PC-9 (cell line): ENCODE results near the gene DOLK. TPM values are rescaled to one million over a fixed set of nuclear protein-coding genes. Genes with fewer than 3 reads are reported as not detected.
A peak's percentile ranks its signal among the peaks of the same experiment; 100 is the strongest.

ENCODE experiments used
- BruUV-seq: library from RNA; stranded (reverse); fragments of 400-500 nt; replicated peaks from 2 replicates; lab custom pipeline; 2021; lab: Mats Ljungman, UMichigan
- CTCF ChIA-PET: fragments of 300-600 bp; sonication (Branson Sonifier 250); formaldehyde crosslinking; loops from one replicate; lab custom pipeline; 2022; ENCODE audit warnings: antibody characterized with exemption; lab: Charles Lee
- POLR2A ChIA-PET: fragments of 300-600 bp; sonication (Branson Sonifier 250); formaldehyde crosslinking; loops from one replicate; lab custom pipeline; 2022; ENCODE audit warnings: antibody characterized with exemption; ENCODE audit not compliant: unreplicated experiment; lab: Charles Lee
- DNase-seq, 2 experiments: peaks; one replicate each; pipeline versions ENCODE4 v3.0.0 to v3.0.0-alpha.2; 2015 to 2022; ENCODE audit warnings: mixed read lengths in 1 of 2
- H2AFZ ChIP-seq: fragments of 200-600 bp; sonication (generic); 2 replicates; pipeline ENCODE4 v1.8.1; 2017; ENCODE audit warnings: antibody characterized with exemption
- H3F3A ChIP-seq: fragments of 200-600 bp; sonication (generic); 2 replicates; pipeline ENCODE4 v1.8.1; 2017; ENCODE audit warnings: antibody characterized with exemption, mild to moderate bottlenecking, low read depth; ENCODE audit not compliant: insufficient read depth
- H3K27ac ChIP-seq: fragments of 200-600 bp; sonication (generic); 2 replicates; pipeline ENCODE4 v1.6.1; 2016; ENCODE audit warnings: mixed run types
- H3K27me3 ChIP-seq: fragments of 200-600 bp; sonication (generic); 2 replicates; pipeline ENCODE4 v1.6.1; 2016; ENCODE audit warnings: low read depth, mixed run types; ENCODE audit not compliant: insufficient read depth
- H3K36me3 ChIP-seq: fragments of 200-600 bp; sonication (generic); 2 replicates; pipeline ENCODE4 v1.6.1; 2016; ENCODE audit warnings: low read depth, mixed run types
- H3K4me1 ChIP-seq: fragments of 200-600 bp; sonication (generic); replicated peaks from 2 replicates; pipeline ENCODE4 v1.6.1; 2016; ENCODE audit warnings: mixed run types; ENCODE audit not compliant: insufficient read depth
- H3K4me2 ChIP-seq: fragments of 200-600 bp; sonication (generic); 2 replicates; pipeline ENCODE4 v1.6.1; 2017; ENCODE audit warnings: mixed run types
- H3K4me3 ChIP-seq: fragments of 200-600 bp; sonication (generic); 2 replicates; pipeline ENCODE4 v1.6.1; 2016; ENCODE audit warnings: mixed run types
- H3K79me2 ChIP-seq: fragments of 200-600 bp; sonication (generic); 2 replicates; pipeline ENCODE4 v1.6.1; 2017; ENCODE audit warnings: low read depth, mixed run types
- H3K9me2 ChIP-seq: fragments of 200-600 bp; sonication (generic); 2 replicates; pipeline ENCODE4 v1.8.1; 2017; ENCODE audit warnings: mild to moderate bottlenecking; ENCODE audit not compliant: insufficient read depth
- H3K9me3 ChIP-seq: fragments of 200-600 bp; sonication (generic); 2 replicates; pipeline ENCODE4 v1.8.1; 2016; ENCODE audit warnings: low read depth; ENCODE audit not compliant: insufficient read depth
- H4K20me1 ChIP-seq: fragments of 200-600 bp; sonication (generic); 2 replicates; pipeline ENCODE4 v1.8.1; 2017; ENCODE audit not compliant: insufficient read depth
- CTCF ChIP-seq: fragments of 200-600 bp; sonication (generic); conservative IDR thresholded peaks from 2 replicates; pipeline ENCODE4 v1.6.1; 2017; ENCODE audit warnings: mixed run types, antibody characterized with exemption, mild to moderate bottlenecking, moderate library complexity
- EZH2 ChIP-seq: fragments of 200-600 bp; sonication (generic); IDR thresholded peaks from 2 replicates; pipeline ENCODE4 v1.8.0; 2017; ENCODE audit warnings: antibody characterized with exemption, low read depth
- intact Hi-C: fragments of 100-400 bp; cut with micrococcal nuclease; formaldehyde crosslinking; loops from one replicate; pipeline ENCODE4 v1.10.0; 2022; ENCODE audit not compliant: unreplicated experiment
- total RNA-seq: library from RNA; stranded (reverse); gene quantifications from 2 replicates; pipeline ENCODE4 v1.2.3, GENCODE V29; 2021

The DOLK gene
- total RNA-seq, 1 experiment from 2014 or later = 19.0 TPM

DNA sequence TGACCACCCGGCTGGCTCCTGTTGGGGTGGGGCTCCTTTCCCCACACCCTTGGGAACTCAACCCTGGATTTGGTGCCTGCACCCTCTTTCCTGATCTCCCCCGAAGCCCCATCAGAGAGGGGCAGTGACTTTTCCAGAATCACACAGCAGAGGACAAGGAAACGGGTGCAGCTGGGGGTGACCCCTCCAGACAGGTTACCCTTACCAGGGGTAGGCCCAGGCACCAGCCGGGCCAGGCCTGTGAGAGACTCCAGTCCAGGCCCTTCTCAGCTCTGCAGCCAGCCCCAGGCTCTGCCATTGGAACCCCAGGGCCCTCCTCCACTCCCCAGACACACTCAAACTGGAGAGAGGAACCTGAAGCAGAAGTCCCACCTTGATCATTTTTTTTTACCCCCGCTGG is 45.6 kb downstream of the DOLK start:
- peaks cover 10% of the 10 kb centered on the region; the same call in 1 of the 2 replicates for H3K79me2 ChIP-seq
- H3K4me3 ChIP-seq = no peak overlapping the region
- peak overlapping the region; percentile 88 for H3K27ac ChIP-seq
- H3K27me3 ChIP-seq = no peaks in the 10 kb centered on the region
- H3F3A ChIP-seq = peaks cover 61% of the 10 kb centered on the region
- TF ChIP-seq CTCF = no peak
- TF ChIP-seq EZH2 = no peak
- DNase-seq = no peak
- H4K20me1 ChIP-seq = no peaks in the 10 kb centered on the region
- intact Hi-C loops = loop anchor here (1.0 kb wide), 4 partner anchors 10 to 46 kb away; no protein-coding TSS in a partner anchor
- ChIA-PET CTCF (no interaction called here), POLR2A (interaction anchor here (0.5 to 1.2 kb wide), 4 partner anchors 9 to 34 kb away, joined by 4 to 19 read pairs (median 9); no protein-coding TSS in a partner anchor)
- H3K4me1 ChIP-seq = peaks cover 67% of the 10 kb centered on the region
- H3K9me2 ChIP-seq = no peaks in the 10 kb centered on the region
- no peaks in the 10 kb centered on the region for H3K9me3 ChIP-seq
- BruUV-seq = no TSS peak
- H2AFZ ChIP-seq = no peak overlapping the region
- no peaks in the 10 kb centered on the region for H3K36me3 ChIP-seq
- peak overlapping the region; percentile 62 for H3K4me2 ChIP-seq

- no peak for TF ChIP-seq CTCF
- no peak for TF ChIP-seq EZH2
- intact Hi-C loops = no loop called here
- no peak overlapping the region for H3K4me3 ChIP-seq
- BruUV-seq = no TSS peak
- no peaks in the 10 kb centered on the region for H4K20me1 ChIP-seq
- 0 out of 2 replicates have a peak, but pooled peaks cover under 1% of the 10 kb centered on the region for H3K36me3 ChIP-seq
- no peaks in the 10 kb centered on the region for H3K9me3 ChIP-seq
- peak overlapping the region; percentile 88 for H3K27ac ChIP-seq
- H2AFZ ChIP-seq = no peak overlapping the region
- no peaks in the 10 kb centered on the region for H3K9me2 ChIP-seq
- H3K4me2 ChIP-seq = no peak overlapping the region
- H3K4me1 ChIP-seq = peaks cover 67% of the 10 kb centered on the region
- no peak for DNase-seq
- ChIA-PET CTCF (no interaction called here), POLR2A (no interaction called here)
- no peaks in the 10 kb centered on the region for H3K27me3 ChIP-seq
- peaks cover 61% of the 10 kb centered on the region for H3F3A ChIP-seq
- peaks cover 10% of the 10 kb centered on the region; the same call in 1 of the 2 replicates for H3K79me2 ChIP-seq
These were observed 46.0 kb downstream of the DOLK start for GRCh38 chr9:128901379-128901778.

GRCh38 chr9:128899566-128900322 is 47.7 kb downstream of the DOLK start:
- H3K9me2 ChIP-seq = no peaks in the 10 kb centered on the region
- DNase-seq = peak in 1 of 2 experiments; percentile 83
- H2AFZ ChIP-seq = no peak overlapping the region
- H3K4me2 ChIP-seq = peak overlapping the region; percentile 29
- BruUV-seq = TSS peak; percentile 67
- H3K36me3 ChIP-seq = peaks cover 10% of the 10 kb centered on the region; the same call in 1 of the 2 replicates
- H3K27me3 ChIP-seq = no peaks in the 10 kb centered on the region
- peak overlapping the region; percentile 88 for H3K27ac ChIP-seq
- H3K79me2 ChIP-seq = peaks cover 5% of the 10 kb centered on the region; the same call in 1 of the 2 replicates
- H3F3A ChIP-seq = peaks cover 56% of the 10 kb centered on the region
- ChIA-PET POLR2A (interaction anchor here (0.5 kb wide), 1 partner anchor 57 kb away, joined by 14 read pairs; no protein-coding TSS in a partner anchor), CTCF (interaction anchor here (0.6 to 1.0 kb wide), 2 partner anchors 17 to 29 kb away, joined by 3 to 9 read pairs; no protein-coding TSS in a partner anchor)
- H3K4me3 ChIP-seq = no peak overlapping the region
- TF ChIP-seq CTCF = no peak
- TF ChIP-seq EZH2 = no peak
- no peaks in the 10 kb centered on the region for H4K20me1 ChIP-seq
- intact Hi-C loops = no loop called here
- peaks cover 67% of the 10 kb centered on the region for H3K4me1 ChIP-seq
- no peaks in the 10 kb centered on the region for H3K9me3 ChIP-seq
